HS-27A (cell line): Measurements from ENCODE around the gene LRRC4C.
"Not testable (repeated sequence)": the region's sequence is repeated elsewhere in the genome, so short reads cannot be mapped to it uniquely, and the experiment has no call there.

Experiments used
- DNase-seq: peaks from one replicate; pipeline ENCODE4 v3.0.0-alpha.2; 2012; ENCODE audit warnings: low read depth, missing footprints

The LRRC4C gene

DNA sequence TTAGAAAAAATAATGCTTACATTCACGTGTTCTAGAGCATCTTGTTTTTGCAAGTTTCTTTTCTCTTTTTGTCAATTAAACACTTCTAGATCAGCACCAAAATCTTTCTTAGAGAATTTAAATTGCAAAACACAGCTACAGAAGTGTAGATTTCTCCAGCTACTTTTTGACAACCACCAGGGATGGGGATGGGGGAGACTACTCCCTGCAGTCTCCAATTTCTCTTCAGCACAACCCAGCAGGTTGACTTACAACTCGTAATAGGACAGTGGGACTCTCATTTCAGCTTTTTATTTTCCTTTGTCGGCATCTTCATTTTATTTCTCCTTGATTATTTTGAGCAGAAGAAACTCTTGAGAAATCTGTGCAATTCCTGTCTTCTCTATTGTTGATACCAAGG, 441.2 kb downstream of the LRRC4C start:
- DNase-seq: no peak

DNA sequence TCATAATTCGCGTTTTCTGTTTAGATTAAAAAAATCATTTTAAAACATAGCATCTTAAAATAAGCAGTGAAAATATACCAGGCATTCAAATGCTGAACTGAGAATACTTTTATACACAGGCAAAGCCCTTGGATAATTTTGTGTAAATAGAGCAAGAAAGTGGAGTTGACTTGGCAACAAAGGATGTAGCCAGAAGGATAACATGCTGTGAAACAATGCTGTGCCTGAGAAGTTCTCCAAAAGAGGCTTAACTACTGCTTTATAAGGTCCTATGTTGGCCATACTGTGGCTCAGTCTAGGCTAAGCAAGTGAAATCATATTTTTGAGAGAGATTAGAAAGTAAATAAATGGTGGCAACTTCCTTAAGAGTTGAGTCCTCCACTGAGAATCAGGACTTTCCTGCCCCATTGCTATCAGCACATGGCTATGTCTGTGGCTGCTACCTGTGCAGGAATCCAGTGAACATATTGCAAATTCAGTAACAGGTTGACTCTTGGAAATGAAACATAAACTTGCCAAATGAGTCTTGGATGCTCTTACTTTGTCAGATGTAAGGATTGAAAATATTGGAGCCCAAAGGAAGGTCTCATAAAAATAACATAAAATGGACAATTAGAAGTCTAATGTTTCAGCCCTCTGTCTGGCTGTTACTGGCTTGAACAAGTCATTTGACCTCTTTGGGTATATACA, 448.9 kb downstream of the LRRC4C start:
- DNase-seq: no peak

DNA sequence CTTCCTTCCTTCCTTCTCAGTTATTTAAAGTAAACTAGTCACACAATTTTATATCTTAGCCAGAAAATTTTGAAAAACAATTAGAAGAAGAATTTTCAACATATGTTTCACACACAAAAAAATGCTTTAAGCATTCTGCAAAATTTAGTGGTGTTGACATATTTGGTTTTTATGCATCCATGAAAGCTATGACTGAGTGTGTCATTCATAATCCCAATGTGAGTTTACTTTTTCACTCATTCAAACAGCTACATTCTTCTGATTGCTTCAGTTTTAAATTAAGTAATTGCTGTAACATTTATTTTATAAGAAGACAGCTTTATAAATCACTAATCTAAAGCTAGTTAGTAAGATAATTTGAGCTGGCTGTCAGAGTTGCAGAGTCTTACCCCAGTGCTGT, 453.5 kb downstream of the LRRC4C start:
- DNase-seq: no peak

DNA sequence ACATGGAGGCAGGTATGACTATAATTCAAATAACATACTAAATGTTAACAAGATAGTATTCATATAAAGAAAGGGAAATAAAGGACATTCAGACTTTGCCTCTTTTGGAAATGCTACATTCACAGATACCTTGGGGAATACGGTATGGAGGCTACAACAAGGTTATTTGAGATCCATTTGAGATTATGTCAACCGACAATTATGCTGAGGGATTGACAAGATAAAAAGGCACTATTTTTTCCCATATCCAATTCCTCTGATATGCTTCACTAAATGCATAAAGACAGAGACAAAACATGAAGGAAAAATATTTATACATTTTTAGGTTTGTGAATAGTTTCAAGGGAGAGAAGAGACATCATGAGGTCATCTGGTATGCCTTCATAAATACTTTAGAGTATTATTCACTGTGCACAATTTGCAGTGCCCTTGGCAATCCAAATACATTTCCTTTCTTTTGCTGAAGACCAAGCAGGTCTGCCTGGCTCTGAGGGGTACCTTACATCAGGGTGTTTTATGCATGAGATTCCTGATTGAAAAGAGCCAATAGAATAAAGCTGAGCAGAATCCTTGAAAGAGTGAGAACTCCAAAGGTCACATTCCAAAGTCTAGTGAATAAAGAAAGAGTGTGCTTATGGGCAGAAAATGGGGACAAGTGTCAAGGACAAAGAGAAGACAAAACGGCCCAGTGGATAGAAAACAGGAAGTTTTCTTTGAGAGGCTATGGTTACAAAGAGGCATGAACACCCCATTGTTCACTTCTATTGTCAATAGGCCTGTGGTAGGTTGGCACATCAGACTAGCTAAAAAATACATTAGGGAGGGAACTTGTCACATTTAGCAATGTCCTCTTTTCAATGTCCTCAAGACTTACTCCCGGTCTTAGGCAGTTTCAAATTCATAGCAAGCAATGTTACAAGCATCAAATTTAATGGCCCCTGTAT, 455.8 kb downstream of the LRRC4C start:
- DNase-seq: no peak

DNA sequence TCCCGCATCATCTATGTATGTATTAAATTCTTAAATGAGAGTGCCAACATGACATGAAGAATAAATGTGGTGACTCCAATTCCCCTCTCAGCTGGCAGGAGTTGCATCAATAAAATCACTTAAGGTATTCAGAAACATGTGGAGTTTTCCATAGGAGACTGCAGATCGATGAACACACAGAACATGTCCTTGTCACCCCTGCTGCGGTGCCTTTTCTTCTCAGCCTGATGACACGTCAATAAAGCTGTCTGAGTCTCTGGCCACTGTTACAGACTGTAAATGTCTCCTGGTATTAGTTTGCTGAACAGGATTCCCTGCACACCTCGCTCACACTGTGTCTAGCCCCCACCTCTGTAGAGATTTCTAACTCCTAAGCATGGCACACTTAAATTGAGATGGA, 460.5 kb downstream of the LRRC4C start:
- no peak for DNase-seq

DNA sequence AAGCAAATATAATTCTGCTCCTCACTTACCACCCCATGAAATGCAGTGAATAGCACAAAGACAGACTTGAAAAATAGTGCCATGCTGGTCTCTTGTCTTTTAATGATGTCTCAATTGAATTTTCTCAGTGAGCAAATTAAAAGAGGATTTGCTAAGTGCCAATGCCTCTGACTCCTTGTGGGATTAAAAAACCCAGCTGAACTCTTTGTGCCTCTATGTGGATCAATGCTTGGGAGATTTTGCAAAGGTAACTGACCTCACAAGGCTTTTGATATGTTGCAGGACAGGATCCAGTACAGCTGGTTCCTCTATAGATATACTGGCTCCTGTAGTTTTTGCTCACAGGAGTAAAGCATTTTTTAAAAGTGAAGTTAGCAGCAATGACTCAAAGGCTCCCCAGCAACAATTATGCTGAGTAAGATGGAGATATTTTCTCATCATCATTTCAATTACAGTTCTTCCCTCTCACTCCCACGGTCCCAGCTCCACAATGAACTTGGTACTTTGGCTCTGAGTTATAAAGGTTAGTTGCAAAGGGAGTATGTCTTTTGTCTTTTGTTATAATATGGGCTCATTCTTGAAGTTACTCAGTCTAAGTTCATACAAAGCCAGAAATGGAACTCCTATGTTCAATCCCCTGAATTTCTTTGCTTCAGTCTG, 471.5 kb downstream of the LRRC4C start:
- DNase-seq: no peak

DNA sequence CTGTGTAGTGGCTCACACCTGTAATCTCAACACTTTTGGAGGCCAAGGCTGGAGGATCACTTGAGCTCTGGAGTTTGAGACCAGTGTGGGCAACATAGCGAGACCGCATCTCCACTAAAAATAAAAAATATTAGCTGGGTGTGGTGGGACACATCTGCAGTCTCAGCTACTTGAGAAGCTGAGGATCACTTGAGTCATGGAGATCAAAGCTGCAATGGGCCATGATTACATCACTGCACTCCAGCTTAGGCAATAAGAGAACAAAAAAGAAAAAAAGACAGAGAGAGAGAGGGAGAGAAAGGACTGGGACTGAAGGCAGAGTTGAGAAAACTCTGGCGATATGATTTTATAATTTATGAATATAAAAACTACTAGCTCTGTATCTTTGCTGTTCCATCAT, 473.1 kb downstream of the LRRC4C start:
- no peak for DNase-seq

DNA sequence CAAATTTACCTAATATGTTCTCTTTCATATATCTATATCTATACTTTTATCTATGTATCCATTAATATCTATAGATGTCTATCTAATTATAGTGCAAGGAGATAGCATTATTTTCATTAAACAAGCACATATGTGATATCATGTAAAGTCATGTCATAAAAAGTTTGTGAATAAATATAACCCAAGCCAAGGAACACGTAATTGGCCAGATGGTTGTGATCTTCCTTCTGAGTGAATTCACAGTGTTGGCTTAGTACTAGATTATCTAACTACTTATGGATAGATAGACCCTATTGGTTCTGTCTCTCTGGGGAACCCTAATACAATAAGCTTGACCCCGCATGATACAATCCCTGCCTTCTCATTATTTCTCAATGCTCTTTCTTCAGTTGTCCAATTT, 484.4 kb downstream of the LRRC4C start:
- no peak for DNase-seq

DNA sequence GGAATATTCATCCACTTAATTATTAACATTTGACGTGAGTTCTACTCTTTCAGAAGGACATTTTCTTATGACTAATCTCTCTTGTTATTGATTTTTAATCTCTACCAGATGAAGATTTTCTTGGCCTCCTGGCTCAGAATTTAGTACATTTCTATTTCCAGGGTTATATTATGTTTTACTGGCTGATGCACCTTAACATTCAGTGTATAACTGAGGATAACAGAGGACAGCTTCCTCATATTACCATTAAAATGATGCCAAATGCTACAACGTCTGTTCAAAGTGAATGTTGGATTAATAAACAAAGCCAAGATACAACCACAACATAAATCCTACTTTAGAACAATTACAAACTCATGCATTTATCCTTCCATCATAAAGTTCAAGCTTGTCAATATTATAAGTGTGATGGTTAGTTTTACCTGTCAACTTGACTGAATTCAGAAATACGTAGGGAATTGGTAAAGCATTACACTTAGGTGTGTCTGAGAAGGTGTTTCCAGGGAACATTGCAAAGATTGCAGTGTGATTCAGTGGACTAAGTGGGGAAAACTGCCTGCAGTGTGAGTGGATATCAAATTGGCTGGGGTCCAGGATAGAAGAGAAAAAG, 485.2 kb downstream of the LRRC4C start:
- no peak for DNase-seq

DNA sequence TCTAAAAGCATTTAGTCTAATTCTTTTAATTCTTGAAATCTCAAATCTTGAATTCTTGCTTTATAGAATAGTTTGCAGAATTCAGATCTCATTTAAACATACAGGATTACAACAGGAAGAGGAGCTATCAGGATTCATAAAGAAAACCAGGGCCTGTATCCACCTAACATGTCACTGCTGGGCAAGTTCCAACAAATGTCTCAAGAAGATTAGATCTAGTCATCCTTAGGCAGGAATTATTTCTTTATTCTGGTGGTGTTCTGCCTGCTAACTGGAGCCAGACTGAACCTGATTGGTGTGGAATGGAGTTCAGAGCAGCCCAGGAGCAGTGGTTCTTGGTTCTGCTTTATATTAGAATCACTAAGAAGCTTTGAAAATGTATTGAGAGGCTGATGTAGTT, 500.7 kb downstream of the LRRC4C start:
- DNase-seq: no peak

DNA sequence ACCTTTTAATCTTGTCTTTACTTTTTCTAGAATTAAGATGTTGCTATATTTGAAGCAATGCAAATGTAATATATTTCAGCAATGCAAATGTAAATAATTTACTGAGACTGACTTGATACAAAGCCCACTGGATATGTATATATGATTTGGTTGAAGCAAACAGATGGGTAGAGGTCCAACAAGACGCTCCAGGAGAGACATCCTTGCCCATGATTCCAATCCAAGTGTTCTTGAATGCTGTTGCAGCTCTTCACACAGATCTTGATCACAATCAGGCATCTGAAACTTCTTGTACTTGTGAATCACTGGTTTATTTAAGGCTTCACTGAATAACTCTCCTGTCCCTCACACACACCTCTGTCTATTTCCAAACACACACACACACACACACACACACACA, 507.0 kb downstream of the LRRC4C start:
- no peak for DNase-seq

DNA sequence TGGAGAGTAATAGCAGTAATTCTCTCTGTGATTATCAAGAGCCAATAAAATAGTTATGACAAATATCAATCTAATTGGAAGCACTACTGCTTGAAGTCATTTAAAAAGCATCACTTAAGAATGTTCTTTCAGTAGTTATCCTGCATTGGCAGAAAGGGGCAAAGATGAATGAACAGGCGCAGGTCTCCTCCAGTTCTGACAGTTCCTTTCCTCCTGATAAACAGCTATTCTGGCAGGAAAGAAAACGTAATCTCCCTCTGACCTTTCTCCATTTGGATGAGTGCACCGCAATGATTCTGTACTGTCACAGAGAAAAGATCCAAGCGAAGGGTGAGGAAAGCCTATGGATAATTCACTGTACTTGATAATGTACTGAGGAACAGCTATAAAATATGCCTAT, 521.5 kb downstream of the LRRC4C start:
- DNase-seq: no peak

DNA sequence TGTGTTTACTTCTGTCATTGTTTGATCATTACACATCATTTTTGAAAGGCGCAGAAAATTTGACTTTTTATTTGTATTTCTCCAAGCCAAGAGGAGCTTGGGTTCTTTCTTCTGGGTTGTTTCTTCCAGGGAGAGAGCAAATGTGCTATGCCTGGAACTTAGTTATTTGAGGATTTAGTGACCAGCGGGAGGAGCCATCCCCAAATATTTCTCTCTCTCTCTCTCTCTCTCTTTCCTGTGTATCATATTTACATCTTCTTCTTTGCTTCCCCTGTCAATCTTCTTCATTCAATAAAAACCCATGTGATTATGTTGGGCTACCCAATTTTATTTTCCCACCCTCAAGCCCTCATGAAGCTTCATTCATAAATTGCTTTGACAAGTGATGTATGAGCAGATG, 534.5 kb downstream of the LRRC4C start:
- no peak for DNase-seq

DNA sequence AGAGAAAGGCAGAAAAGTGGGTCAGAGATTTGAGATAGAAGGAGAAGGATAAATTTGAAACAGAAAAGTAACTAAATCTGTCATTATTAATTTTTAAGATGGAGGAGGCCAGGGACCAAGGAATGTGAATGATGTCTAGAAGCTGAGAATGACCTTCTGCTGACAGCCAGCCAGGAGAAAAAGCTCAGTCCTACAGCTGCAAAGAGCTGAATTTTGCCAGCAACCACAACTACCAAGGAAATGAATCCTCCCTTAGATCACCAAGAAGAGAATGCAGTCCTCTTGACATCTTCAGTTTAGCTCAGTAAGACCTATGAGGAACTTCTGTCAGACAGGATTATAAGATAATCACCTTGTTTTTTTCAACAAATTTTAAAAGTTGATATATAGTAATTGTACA, 538.2 kb downstream of the LRRC4C start:
- DNase-seq: no peak

DNA sequence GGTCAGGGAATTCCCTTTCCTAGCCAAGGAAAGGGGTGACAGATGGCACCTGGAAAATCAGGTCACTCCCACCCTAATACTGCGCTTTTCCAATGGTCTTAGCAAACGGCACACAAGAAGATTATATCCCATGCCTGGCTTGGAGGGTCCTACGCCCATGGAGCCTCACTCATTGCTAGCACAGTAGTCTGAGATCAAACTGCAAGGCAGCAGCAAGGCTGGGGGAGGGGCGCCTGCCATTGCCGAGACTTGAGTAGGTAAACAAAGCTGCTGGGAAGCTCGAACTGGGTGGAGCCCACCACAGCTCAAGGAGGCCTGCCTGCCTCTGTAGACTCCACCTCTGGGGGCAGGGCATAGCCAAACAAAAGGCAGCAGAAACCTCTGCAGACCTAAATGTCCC, 548.7 kb downstream of the LRRC4C start:
- not testable (repeated sequence) for DNase-seq

DNA sequence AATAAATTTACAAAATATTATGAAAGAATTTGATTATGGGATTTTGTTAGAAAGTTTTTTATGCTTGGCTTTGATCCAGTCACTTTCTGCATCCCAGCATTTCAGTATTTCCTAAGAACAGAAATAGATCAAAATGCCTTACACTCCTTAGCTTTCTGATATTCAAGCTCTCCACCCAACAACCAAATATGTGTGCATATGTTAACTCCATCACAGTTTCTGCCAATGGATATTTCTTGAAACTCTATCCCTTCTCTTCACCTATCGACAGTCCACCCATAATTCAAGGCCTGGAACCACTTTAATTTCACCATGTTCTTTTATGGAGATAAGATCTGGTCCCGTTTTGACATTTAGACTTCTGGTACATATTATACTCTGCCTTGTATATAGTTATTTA, 565.0 kb downstream of the LRRC4C start:
- DNase-seq: no peak

DNA sequence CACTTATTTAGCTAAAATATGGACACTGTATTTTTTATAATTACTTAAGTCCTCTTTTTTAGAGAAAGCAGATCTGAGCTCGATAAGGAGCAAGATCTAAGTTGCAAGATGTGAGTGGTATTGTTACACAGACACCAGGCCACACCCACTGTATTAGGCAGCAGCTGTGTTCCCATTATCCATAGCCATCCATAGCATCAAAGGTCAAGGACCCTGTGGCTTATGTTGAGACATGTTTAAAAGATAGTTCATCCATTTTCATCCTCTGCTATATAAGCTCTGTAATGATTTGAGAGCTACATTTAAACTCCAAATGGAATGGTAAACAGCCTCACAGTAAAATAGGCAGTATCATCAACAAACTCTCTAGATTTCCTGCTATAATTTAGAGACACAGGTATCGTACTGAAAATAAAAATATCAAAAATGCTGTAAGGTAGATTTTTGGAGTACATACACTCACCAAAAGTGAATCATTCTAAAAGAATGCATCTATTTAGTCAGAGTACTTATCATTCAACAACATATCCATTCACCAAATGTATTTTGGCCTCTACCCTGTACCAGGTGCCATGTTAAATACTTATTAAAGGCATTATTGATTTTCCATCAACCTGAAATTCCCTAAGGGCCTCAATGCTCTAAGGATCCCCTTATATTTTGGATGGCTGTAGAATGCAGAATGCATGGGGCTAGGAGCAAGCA, 574.0 kb downstream of the LRRC4C start:
- DNase-seq: no peak

DNA sequence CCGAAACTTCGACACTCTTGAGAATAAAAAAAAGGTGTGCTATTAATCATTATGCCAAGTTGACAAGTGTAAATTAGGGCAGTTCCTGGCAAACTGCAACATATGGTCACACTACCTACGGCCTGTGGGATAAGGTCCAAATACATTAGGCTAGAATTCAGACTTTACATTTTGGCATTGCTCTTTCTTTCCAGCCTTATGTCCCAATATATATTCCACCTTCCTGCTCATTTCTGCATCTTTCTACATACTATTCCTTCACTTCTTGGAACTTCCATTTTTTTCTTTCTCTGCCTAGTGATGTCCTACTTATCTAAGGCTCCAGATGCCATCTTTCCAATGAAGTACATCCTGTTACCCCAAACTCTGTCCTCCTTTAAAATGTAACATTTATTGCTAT, 577.2 kb downstream of the LRRC4C start:
- DNase-seq: no peak

DNA sequence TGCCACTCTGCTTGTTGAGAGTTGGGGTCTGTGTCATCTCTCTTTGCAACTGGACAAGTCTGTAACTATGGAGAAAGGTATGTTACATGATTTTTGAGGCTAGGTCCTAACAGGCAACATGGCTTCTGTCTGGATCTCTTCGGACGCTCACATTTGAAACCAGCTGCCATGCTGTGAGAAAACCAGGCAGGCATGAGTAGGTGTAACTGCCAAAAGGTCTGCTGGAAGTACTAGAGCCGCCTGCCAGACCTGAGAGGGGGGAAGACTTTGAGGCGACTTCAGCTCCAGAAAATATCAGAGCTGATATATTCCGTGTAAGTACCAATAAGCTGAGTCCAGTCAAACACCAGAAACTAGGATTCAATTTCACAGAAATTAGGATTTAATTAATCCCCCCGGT, 579.5 kb downstream of the LRRC4C start:
- DNase-seq: no peak

DNA sequence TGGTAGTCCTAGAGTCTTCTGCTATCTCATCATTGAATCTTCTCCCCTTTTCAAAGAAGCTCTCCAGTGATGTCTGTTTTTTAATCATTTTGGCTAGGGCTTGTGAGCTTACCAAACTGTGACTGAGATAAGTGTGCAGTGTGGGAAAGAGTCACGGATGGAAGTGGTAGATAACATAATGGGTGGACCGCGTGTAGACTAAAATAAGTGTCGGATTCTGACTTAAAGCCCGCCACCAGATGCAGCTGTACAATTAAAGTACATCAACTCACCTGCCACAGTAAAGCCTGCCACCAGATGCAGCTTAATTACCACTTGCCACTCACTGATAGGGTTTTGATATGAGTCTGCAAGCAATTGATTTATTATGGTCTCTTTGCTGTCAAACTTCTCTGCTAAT, 581.5 kb downstream of the LRRC4C start:
- no peak for DNase-seq

DNA sequence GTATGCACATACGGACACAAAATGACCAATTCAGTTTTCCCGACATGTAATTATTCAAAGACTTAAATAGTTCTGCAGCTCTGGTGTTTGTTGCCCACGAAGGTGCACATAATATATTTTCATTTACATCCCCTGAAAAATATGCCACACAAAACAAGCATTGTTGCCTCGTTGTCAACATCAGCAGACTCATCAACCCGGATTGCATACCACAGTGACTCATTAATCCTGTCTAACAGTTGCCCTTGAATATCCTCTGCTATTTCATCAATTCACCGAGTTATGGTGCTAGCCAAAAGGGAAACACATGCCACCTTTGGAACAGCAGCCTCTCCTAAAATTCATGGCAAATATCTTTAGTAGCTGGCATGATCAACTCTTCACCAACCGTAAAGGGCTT, 582.2 kb downstream of the LRRC4C start:
- DNase-seq: no peak
